CD8-positive, alpha-beta memory T cell (primary cell): Measurements from ENCODE around the gene PDE3A. TPM values are rescaled to one million over a fixed set of nuclear protein-coding genes. Genes with fewer than 3 reads are reported as not detected.

ENCODE experiments used
- CTCF ChIA-PET: fragments of 350-600 bp; sonication (Branson Sonifier 250); formaldehyde crosslinking; loops from one replicate; lab custom pipeline; 2021; ENCODE audit warnings: antibody characterized with exemption; lab: Charles Lee
- POLR2A ChIA-PET: fragments of 350-600 bp; sonication (Branson Sonifier 250); formaldehyde crosslinking; loops from one replicate; lab custom pipeline; 2021; ENCODE audit warnings: antibody characterized with exemption; lab: Charles Lee
- DNase-seq, 5 donors: peaks; one replicate each; pipeline versions ENCODE4 v3.0.0 to v3.0.0-alpha.2; 2020 to 2022; ENCODE audit warnings: mixed read lengths in 1 of 5
- H3K27ac ChIP-seq: one replicate; pipeline ENCODE4 v1.7.0; 2013; ENCODE audit warnings: low read depth, mild to moderate bottlenecking, low read length, moderate library complexity
- H3K27me3 ChIP-seq: 2 replicates; pipeline ENCODE4 v1.7.0; 2013; ENCODE audit warnings: low read length, mild to moderate bottlenecking; ENCODE audit not compliant: insufficient read depth, poor library complexity, severe bottlenecking
- H3K36me3 ChIP-seq: 2 replicates; pipeline ENCODE4 v1.7.0; 2013; ENCODE audit warnings: mild to moderate bottlenecking, low read length, moderate library complexity; ENCODE audit not compliant: insufficient read depth
- H3K4me1 ChIP-seq: 2 replicates; pipeline ENCODE4 v1.7.0; 2013; ENCODE audit warnings: mild to moderate bottlenecking, low read length, moderate library complexity; ENCODE audit not compliant: insufficient read depth
- H3K4me3 ChIP-seq: 2 replicates; pipeline ENCODE4 v1.7.0; 2013; ENCODE audit warnings: mild to moderate bottlenecking, low read length
- H3K9me3 ChIP-seq: 2 replicates; pipeline ENCODE4 v1.7.0; 2013; ENCODE audit warnings: mild to moderate bottlenecking, low read length
- H3K27ac Mint-ChIP-seq, 8 donors: one replicate each; pipeline ENCODE4 v1.8.0; 2020 to 2021; ENCODE audit warnings: mixed read lengths in 8 of 8, mild to moderate bottlenecking in 6 of 8, inconsistent platforms in 3 of 8, moderate library complexity in 3 of 8
- H3K27me3 Mint-ChIP-seq, 2 donors: one replicate each; pipeline ENCODE4 v1.8.0; 2020 to 2021; ENCODE audit warnings: mixed read lengths in 2 of 2, mild to moderate bottlenecking in 1 of 2, moderate library complexity in 1 of 2
- H3K36me3 Mint-ChIP-seq, 3 donors: one replicate each; pipeline ENCODE4 v1.8.0; 2020 to 2021; ENCODE audit warnings: mixed read lengths in 3 of 3, inconsistent platforms in 1 of 3, mild to moderate bottlenecking in 1 of 3
- H3K4me1 Mint-ChIP-seq, 3 donors: one replicate each; pipeline ENCODE4 v1.8.0; 2020 to 2021; ENCODE audit warnings: mixed read lengths in 3 of 3, inconsistent platforms in 1 of 3, mild to moderate bottlenecking in 1 of 3
- H3K4me3 Mint-ChIP-seq, 7 donors: one replicate each; pipeline ENCODE4 v1.8.0; 2020 to 2021; ENCODE audit warnings: mixed read lengths in 7 of 7, mild to moderate bottlenecking in 6 of 7, moderate library complexity in 4 of 7, inconsistent platforms in 2 of 7
- H3K9me3 Mint-ChIP-seq, 5 donors: one replicate each; pipeline ENCODE4 v1.8.0; 2020 to 2022; ENCODE audit warnings: mixed read lengths in 5 of 5, mild to moderate bottlenecking in 3 of 5, moderate library complexity in 2 of 5, inconsistent platforms in 1 of 5
- polyA plus RNA-seq: library from polyadenylated mRNA; unstranded; fragments of 300-500 nt; fragmentation: Illumina TruSeq; gene quantifications from one replicate; pipeline ENCODE4 v1.2.3, GENCODE V29; 2021
- total RNA-seq, 2 experiments: library from RNA; stranded (reverse); gene quantifications; one replicate each; pipeline ENCODE4 v1.2.3, GENCODE V29; 2021

The PDE3A gene
- total and polyA plus RNA-seq, 3 experiments from 2014 or later: 0.02 TPM; not detected in 2

DNA sequence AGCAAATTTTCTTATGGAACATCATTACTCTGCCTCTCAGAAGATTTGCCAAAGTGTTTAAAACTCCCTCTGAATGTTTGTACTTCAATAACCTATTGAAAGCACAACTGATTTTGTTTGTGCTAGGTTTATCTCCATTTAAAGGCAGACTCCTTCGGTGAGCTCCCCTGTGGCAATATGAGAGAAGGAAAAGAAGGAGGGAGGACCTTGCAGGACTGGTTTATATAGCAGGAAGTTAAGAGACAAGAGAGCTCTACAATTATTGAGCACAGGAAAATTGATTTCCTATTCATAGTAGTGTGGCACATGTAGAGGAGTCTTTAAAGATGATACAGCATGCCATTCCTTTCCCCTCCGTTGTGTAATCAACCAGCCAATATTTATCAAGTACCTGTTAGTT lies 75.5 kb downstream of the PDE3A start:
- POLR2A ChIA-PET: no interaction called here
- Histone ChIP-seq H3K9me3 (no peaks in the 10 kb centered on the region), H3K4me1 (no peaks in the 10 kb centered on the region), H3K36me3 (no peaks in the 10 kb centered on the region), H3K27ac (no peak overlapping the region), H3K27me3 (no peaks in the 10 kb centered on the region), H3K4me3 (no peak overlapping the region)
- DNase-seq: no peak
- H3K4me3 Mint-ChIP-seq: no peak overlapping the region
- H3K27ac Mint-ChIP-seq: no peak overlapping the region
- no peaks in the 10 kb centered on the region for H3K27me3 Mint-ChIP-seq
- peaks cover 0 to 5% (median 0%) of the 10 kb centered on the region in 5 donors for H3K9me3 Mint-ChIP-seq
- CTCF ChIA-PET: no interaction called here
- H3K4me1 Mint-ChIP-seq: no peaks in the 10 kb centered on the region
- no peaks in the 10 kb centered on the region for H3K36me3 Mint-ChIP-seq

DNA sequence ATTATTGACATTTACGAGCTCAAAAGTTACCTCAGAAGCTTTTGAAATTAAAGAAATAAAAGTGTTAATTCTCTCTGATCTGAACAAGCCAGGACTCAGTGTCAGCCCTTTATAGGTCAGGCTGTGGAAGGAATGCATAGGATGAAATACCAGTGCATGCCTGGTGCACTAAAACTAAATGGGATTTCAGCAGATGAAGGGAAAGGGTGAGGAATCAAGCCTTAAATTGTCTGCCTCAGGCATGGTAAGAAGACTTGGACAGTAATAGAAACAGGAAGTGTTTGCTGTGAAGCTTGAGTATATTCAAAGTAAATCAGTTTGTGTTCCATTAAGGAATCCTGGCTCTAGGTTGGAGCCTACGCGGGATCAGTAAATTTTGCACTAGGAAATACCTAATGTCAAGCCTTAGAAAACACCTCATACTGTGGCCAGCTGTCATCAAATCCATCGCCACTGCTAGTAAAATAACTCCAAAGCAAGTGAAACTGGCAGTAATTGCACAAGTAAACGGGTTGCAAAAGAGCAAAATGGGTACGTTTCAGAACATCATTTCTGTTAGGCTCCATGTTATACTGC lies 76.3 kb downstream of the PDE3A start:
- no peak for DNase-seq
- POLR2A ChIA-PET: no interaction called here
- no peak overlapping the region for H3K27ac Mint-ChIP-seq
- Histone ChIP-seq H3K27ac (no peak overlapping the region), H3K4me1 (no peaks in the 10 kb centered on the region), H3K4me3 (no peak overlapping the region), H3K27me3 (no peaks in the 10 kb centered on the region), H3K9me3 (no peaks in the 10 kb centered on the region), H3K36me3 (no peaks in the 10 kb centered on the region)
- no peaks in the 10 kb centered on the region for H3K4me1 Mint-ChIP-seq
- CTCF ChIA-PET: no interaction called here
- H3K4me3 Mint-ChIP-seq: no peak overlapping the region
- H3K9me3 Mint-ChIP-seq: peaks cover 0 to 4% (median 0%) of the 10 kb centered on the region in 5 donors
- no peaks in the 10 kb centered on the region for H3K36me3 Mint-ChIP-seq
- no peaks in the 10 kb centered on the region for H3K27me3 Mint-ChIP-seq

DNA sequence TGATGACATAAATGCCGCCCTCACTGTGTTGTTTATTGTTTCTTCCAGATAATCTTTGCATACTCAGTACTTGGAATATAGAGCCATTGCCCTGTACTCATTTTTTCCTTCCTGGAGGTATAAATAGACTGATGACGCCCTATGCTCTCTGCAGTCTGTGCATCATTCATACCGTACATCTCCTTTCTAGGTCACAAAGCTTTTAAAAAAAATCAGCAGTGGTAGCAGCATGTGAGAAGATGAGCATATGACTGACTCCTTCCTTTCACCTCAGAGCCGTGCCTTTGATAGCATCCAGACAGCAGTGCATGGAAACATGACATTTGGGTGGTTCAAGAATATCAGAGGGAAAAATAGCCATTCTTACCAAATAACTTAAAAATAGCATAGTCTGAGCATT lies 77.3 kb downstream of the PDE3A start:
- H3K4me3 ChIP-seq: no peak overlapping the region
- H3K36me3 ChIP-seq: no peaks in the 10 kb centered on the region
- no peaks in the 10 kb centered on the region for H3K27me3 Mint-ChIP-seq
- DNase-seq: no peak
- H3K9me3 Mint-ChIP-seq: peaks cover 0 to 2% (median 0%) of the 10 kb centered on the region in 5 donors
- H3K27me3 ChIP-seq: no peaks in the 10 kb centered on the region
- CTCF ChIA-PET: no interaction called here
- POLR2A ChIA-PET: no interaction called here
- no peak overlapping the region for H3K4me3 Mint-ChIP-seq
- no peaks in the 10 kb centered on the region for H3K4me1 ChIP-seq
- no peaks in the 10 kb centered on the region for H3K4me1 Mint-ChIP-seq
- no peak overlapping the region for H3K27ac ChIP-seq
- no peak overlapping the region for H3K27ac Mint-ChIP-seq
- no peaks in the 10 kb centered on the region for H3K36me3 Mint-ChIP-seq
- no peaks in the 10 kb centered on the region for H3K9me3 ChIP-seq

DNA sequence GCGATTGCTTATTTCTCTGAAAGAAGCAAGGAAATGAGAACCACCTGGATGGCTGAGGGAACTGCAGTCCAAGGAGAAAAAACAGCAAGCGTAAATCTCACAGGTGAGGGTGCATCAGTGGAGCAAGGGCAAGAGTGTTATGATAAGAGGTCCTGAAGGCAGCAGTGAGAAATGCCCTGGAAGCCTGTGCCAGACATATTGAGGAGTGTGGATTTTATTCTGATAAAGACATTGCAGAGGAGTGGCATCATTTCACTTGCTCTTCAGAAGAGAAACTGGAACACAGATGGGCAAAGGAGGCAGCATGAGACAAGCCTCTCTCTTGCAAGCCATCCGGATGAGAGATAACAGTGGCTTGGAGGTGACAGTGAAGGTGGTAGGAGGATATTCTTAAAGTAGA lies 78.5 kb downstream of the PDE3A start:
- no peak overlapping the region for H3K4me3 Mint-ChIP-seq
- Histone ChIP-seq H3K4me3 (no peak overlapping the region), H3K36me3 (no peaks in the 10 kb centered on the region), H3K27ac (no peak overlapping the region), H3K9me3 (no peaks in the 10 kb centered on the region), H3K4me1 (no peaks in the 10 kb centered on the region), H3K27me3 (no peaks in the 10 kb centered on the region)
- peaks cover 0 to 2% (median 0%) of the 10 kb centered on the region in 5 donors for H3K9me3 Mint-ChIP-seq
- no peak for DNase-seq
- no peaks in the 10 kb centered on the region for H3K4me1 Mint-ChIP-seq
- CTCF ChIA-PET: no interaction called here
- no peaks in the 10 kb centered on the region for H3K36me3 Mint-ChIP-seq
- no peaks in the 10 kb centered on the region for H3K27me3 Mint-ChIP-seq
- POLR2A ChIA-PET: no interaction called here
- no peak overlapping the region for H3K27ac Mint-ChIP-seq

DNA sequence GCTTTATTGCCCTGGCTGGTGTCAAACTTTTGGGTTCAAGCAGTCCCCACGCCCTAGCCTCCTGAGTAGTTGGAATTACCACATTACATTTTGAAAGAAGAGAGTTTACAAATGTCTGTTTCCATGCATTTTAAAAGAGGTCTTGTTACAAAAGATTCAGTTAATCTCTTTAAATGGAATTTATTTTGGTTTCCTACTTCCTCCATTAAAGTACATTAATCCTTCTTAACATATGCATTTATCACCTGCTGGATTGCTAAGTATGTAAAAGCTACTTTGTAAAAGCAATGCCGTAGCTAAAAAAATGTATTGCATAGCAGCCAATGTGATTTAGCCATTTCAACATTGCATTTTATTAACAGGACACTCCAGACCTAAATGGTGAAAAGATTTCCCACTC lies 80.4 kb downstream of the PDE3A start:
- POLR2A ChIA-PET: no interaction called here

DNA sequence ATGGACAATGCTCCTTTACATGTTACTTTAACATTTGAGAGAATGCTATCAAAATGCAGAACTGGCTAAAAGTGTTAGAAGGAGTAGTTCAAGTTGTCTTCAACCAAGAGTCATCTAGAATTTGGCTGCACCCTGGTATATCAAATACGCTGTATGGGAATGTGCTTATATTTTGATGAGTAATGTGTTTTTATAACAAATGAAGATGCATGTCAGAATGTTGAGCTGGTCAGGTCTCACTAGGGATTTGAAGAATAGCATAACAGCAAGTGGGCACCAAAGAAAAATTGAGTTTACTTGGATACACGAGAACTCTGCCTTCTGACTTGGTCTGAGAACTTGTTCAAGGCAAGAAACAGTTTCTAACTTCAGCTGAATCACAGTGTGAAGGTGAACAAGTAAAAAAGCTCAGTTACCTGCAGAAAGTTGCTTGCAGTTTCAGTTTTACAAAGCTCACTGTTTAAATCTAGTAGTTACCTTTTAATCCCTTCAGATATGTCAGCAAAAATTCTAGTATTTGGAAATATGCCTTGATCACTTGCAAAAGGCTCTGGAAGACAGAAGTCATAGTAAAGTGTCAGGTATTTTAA lies 82.3 kb downstream of the PDE3A start:
- no peak overlapping the region for H3K27ac Mint-ChIP-seq
- ChIA-PET CTCF (no interaction called here), POLR2A (no interaction called here)
- Histone ChIP-seq H3K9me3 (no peaks in the 10 kb centered on the region), H3K27ac (no peak overlapping the region), H3K27me3 (no peaks in the 10 kb centered on the region), H3K4me1 (no peaks in the 10 kb centered on the region), H3K4me3 (no peak overlapping the region), H3K36me3 (no peaks in the 10 kb centered on the region)
- no peak for DNase-seq
- no peak overlapping the region for H3K4me3 Mint-ChIP-seq
- peaks cover 0 to 2% (median 0%) of the 10 kb centered on the region in 5 donors for H3K9me3 Mint-ChIP-seq
- peaks cover 0 to 2% (median 0%) of the 10 kb centered on the region in 3 donors for H3K36me3 Mint-ChIP-seq
- no peaks in the 10 kb centered on the region for H3K4me1 Mint-ChIP-seq
- no peaks in the 10 kb centered on the region for H3K27me3 Mint-ChIP-seq

More for the DNA sequence above, 80.4 kb downstream of the PDE3A start:
- Mint-ChIP-seq H3K4me1 (no peaks in the 10 kb centered on the region), H3K36me3 (peaks cover 0 to 1% (median 0%) of the 10 kb centered on the region in 3 donors), H3K27ac (no peak overlapping the region), H3K27me3 (no peaks in the 10 kb centered on the region), H3K9me3 (no peaks in the 10 kb centered on the region), H3K4me3 (no peak overlapping the region)
- Histone ChIP-seq H3K4me3 (no peak overlapping the region), H3K27me3 (no peaks in the 10 kb centered on the region), H3K36me3 (no peaks in the 10 kb centered on the region), H3K4me1 (no peaks in the 10 kb centered on the region), H3K9me3 (no peaks in the 10 kb centered on the region), H3K27ac (no peak overlapping the region)
- DNase-seq: no peak
- CTCF ChIA-PET: no interaction called here

DNA sequence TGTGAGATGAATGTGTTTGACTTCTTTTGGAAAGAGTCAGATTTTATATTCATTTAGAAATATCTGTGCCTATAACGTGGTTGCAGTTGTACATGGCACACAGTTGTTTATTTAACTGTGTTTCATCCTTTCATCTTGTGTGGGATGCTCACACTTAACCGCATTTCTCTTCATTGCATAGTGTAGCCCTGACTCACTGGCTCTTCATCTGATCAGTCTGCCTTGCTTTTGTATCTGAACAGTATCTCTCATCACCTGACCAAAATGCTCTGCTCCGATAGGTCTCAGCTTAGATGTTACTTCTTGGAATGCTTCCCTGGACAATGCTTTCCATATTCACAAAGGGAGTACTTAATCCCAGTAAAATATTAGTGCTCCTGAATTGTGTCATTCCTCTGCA lies 83.4 kb downstream of the PDE3A start:
- no peaks in the 10 kb centered on the region for H3K36me3 ChIP-seq
- DNase-seq: no peak
- Mint-ChIP-seq H3K4me3 (no peak overlapping the region), H3K9me3 (peaks cover 0 to 2% (median 0%) of the 10 kb centered on the region in 5 donors), H3K4me1 (no peaks in the 10 kb centered on the region), H3K27ac (no peak overlapping the region), H3K36me3 (peaks cover 0 to 2% (median 0%) of the 10 kb centered on the region in 3 donors), H3K27me3 (no peaks in the 10 kb centered on the region)
- H3K27ac ChIP-seq: no peak overlapping the region
- no peaks in the 10 kb centered on the region for H3K9me3 ChIP-seq
- ChIA-PET CTCF (no interaction called here), POLR2A (no interaction called here)
- H3K4me1 ChIP-seq: no peaks in the 10 kb centered on the region
- H3K4me3 ChIP-seq: no peak overlapping the region
- no peaks in the 10 kb centered on the region for H3K27me3 ChIP-seq

- Mint-ChIP-seq H3K27ac (no peak overlapping the region), H3K4me1 (no peaks in the 10 kb centered on the region), H3K9me3 (peaks cover 0 to 2% (median 0%) of the 10 kb centered on the region in 5 donors), H3K27me3 (no peaks in the 10 kb centered on the region), H3K4me3 (no peak overlapping the region), H3K36me3 (peaks cover 0 to 2% (median 0%) of the 10 kb centered on the region in 3 donors)
- Histone ChIP-seq H3K36me3 (no peaks in the 10 kb centered on the region), H3K4me1 (no peaks in the 10 kb centered on the region), H3K27me3 (no peaks in the 10 kb centered on the region), H3K4me3 (no peak overlapping the region), H3K9me3 (no peaks in the 10 kb centered on the region), H3K27ac (no peak overlapping the region)
- ChIA-PET CTCF (no interaction called here), POLR2A (no interaction called here)
- DNase-seq: no peak
Observed at GRCh38 chr12:20452496-20453010, 84.2 kb downstream of the PDE3A start.
